IMR-90 (cell line): ENCODE data around the gene STX7. TPM values are rescaled to one million over a fixed set of nuclear protein-coding genes. Genes with fewer than 3 reads are reported as not detected.

ENCODE experiments used
- ATAC-seq: fragments of 200-7000 bp; cut with Tn5 transposase; 2 replicates; pipeline ENCODE4 v1.9.1; 2020; ENCODE audit warnings: low read depth, mild to moderate bottlenecking, moderate library complexity
- BruUV-seq: library from RNA; stranded (reverse); fragments of 400-500 nt; replicated peaks from 2 replicates; lab custom pipeline; 2021; lab: Mats Ljungman, UMichigan
- CTCF ChIA-PET: fragments of 300-600 bp; formaldehyde crosslinking; extraction: SDS; loops from one replicate; lab custom pipeline; 2021; ENCODE audit warnings: antibody characterized with exemption; lab: Yijun Ruan, JAX
- POLR2A ChIA-PET: fragments of 300-600 bp; sonication (Branson Sonifier 250); formaldehyde crosslinking; loops from one replicate; lab custom pipeline; 2022; ENCODE audit warnings: antibody characterized with exemption; ENCODE audit not compliant: unreplicated experiment; lab: Charles Lee
- DNase-seq: peaks from one replicate; pipeline ENCODE4 v3.0.0; 2013
- H2AFZ ChIP-seq: replicated peaks from 2 replicates; pipeline ENCODE3; 2013; ENCODE audit warnings: low read length, mild to moderate bottlenecking; ENCODE audit not compliant: poor library complexity
- H2AK5ac ChIP-seq: 2 replicates; pipeline ENCODE4 v1.6.1; 2013; ENCODE audit warnings: low read depth, low read length, inconsistent platforms
- H2AK9ac ChIP-seq: replicated peaks from 2 replicates; pipeline ENCODE3; 2013; ENCODE audit warnings: mild to moderate bottlenecking, low read depth, low read length, moderate library complexity; ENCODE audit not compliant: poor library complexity
- H2BK120ac ChIP-seq: 2 replicates; pipeline ENCODE4 v1.6.1; 2013; ENCODE audit warnings: low read depth, low read length, inconsistent platforms
- H2BK15ac ChIP-seq: 3 replicates; pipeline ENCODE4 v1.6.1; 2013; ENCODE audit warnings: low read depth, low read length, inconsistent platforms
- H2BK20ac ChIP-seq: 2 replicates; pipeline ENCODE4 v1.6.1; 2013; ENCODE audit warnings: low read depth, mild to moderate bottlenecking, inconsistent platforms, low read length, moderate library complexity
- H2BK5ac ChIP-seq: 2 replicates; pipeline ENCODE4 v1.6.1; 2013; ENCODE audit warnings: mild to moderate bottlenecking, low read depth, low read length, inconsistent platforms; ENCODE audit not compliant: poor library complexity, severe bottlenecking
- H3K14ac ChIP-seq: replicated peaks from 2 replicates; pipeline ENCODE4 v1.6.1; 2013; ENCODE audit warnings: low read depth, low read length, inconsistent platforms
- H3K18ac ChIP-seq: 2 replicates; pipeline ENCODE4 v1.6.1; 2013; ENCODE audit warnings: low read depth, low read length, control low read depth
- H3K23ac ChIP-seq: 2 replicates; pipeline ENCODE4 v1.6.1; 2013; ENCODE audit warnings: low read depth, low read length, inconsistent platforms
- H3K27ac ChIP-seq: 2 replicates; pipeline ENCODE4 v1.5.1; 2013; ENCODE audit warnings: mild to moderate bottlenecking, control low read depth, low read length; ENCODE audit not compliant: insufficient read depth
- H3K27me3 ChIP-seq: 2 replicates; pipeline ENCODE4 v1.6.1; 2013; ENCODE audit warnings: low read length; ENCODE audit not compliant: control insufficient read depth, insufficient read depth
- H3K36me3 ChIP-seq: 2 replicates; pipeline ENCODE4 v1.6.1; 2013; ENCODE audit warnings: low read length, mixed read lengths; ENCODE audit not compliant: control insufficient read depth, insufficient read depth
- H3K4ac ChIP-seq: 2 replicates; pipeline ENCODE4 v1.6.1; 2013; ENCODE audit warnings: low read depth, low read length, inconsistent platforms
- H3K4me1 ChIP-seq: 2 replicates; pipeline ENCODE4 v1.6.1; 2013; ENCODE audit warnings: low read length, mixed read lengths; ENCODE audit not compliant: control insufficient read depth, insufficient read depth
- H3K4me2 ChIP-seq: 2 replicates; pipeline ENCODE4 v1.6.1; 2013; ENCODE audit warnings: low read depth, mild to moderate bottlenecking, control low read depth, low read length, moderate library complexity
- H3K4me3 ChIP-seq: 2 replicates; pipeline ENCODE4 v1.5.1; 2013; ENCODE audit warnings: low read depth, mild to moderate bottlenecking, control low read depth, low read length, moderate library complexity; ENCODE audit not compliant: insufficient read depth
- H3K56ac ChIP-seq: 2 replicates; pipeline ENCODE4 v1.6.1; 2013; ENCODE audit warnings: low read length, inconsistent platforms; ENCODE audit not compliant: insufficient read depth; ENCODE audit errors: extremely low read depth
- H3K79me1 ChIP-seq, 2 experiments: 2 replicates each; pipeline ENCODE4 v1.6.1; 2013; ENCODE audit warnings: low read length in 2 of 2, inconsistent platforms in 1 of 2, low read depth in 1 of 2
- H3K9ac ChIP-seq: 2 replicates; pipeline ENCODE4 v1.6.1; 2013; ENCODE audit warnings: low read depth, low read length, control low read depth
- H3K9me1 ChIP-seq: 2 replicates; pipeline ENCODE4 v1.6.1; 2013; ENCODE audit warnings: low read length, inconsistent platforms; ENCODE audit not compliant: insufficient read depth
- H3K9me3 ChIP-seq: 2 replicates; pipeline ENCODE4 v1.6.1; 2013; ENCODE audit warnings: low read length; ENCODE audit not compliant: control insufficient read depth, insufficient read depth
- H4K20me1 ChIP-seq: 2 replicates; pipeline ENCODE4 v1.6.1; 2013; ENCODE audit warnings: low read length, inconsistent platforms; ENCODE audit not compliant: insufficient read depth
- H4K5ac ChIP-seq: 2 replicates; pipeline ENCODE4 v1.6.1; 2013; ENCODE audit warnings: mild to moderate bottlenecking, low read depth, low read length, control low read depth
- H4K8ac ChIP-seq, 2 experiments: 2 replicates each; pipeline ENCODE4 v1.6.1; 2013; ENCODE audit warnings: low read depth in 2 of 2, low read length in 2 of 2, control low read depth in 1 of 2, inconsistent platforms in 1 of 2
- H4K91ac ChIP-seq: 2 replicates; pipeline ENCODE4 v1.6.1; 2013; ENCODE audit warnings: low read depth, low read length, inconsistent platforms; ENCODE audit not compliant: insufficient read depth
- CTCF ChIP-seq: conservative IDR thresholded peaks from 2 replicates; pipeline ENCODE4 v1.5.1; 2012; ENCODE audit warnings: mild to moderate bottlenecking, low read depth, low read length, improper control_type of control experiment
- MXI1 ChIP-seq: IDR thresholded peaks from 2 replicates; pipeline ENCODE4 v1.6.1; 2012; ENCODE audit warnings: low read depth, mild to moderate bottlenecking, low read length, moderate library complexity, borderline replicate concordance
- NFE2L2 ChIP-seq: fragments of 150-350 bp; IDR thresholded peaks from 2 replicates; pipeline ENCODE4 v1.6.1; 2016; ENCODE audit warnings: low read depth, mild to moderate bottlenecking, low read length
- RAD21 ChIP-seq: IDR thresholded peaks from 2 replicates; pipeline ENCODE4 v1.6.1; 2012; ENCODE audit warnings: low read length, improper control_type of control experiment
- SMC3 ChIP-seq: fragments of 150-350 bp; IDR thresholded peaks from 2 replicates; pipeline ENCODE4 v1.6.1; 2016; ENCODE audit warnings: low read depth, mild to moderate bottlenecking, antibody characterized with exemption, low read length, moderate library complexity
- WGBS, 2 experiments: methylation state at CpG; one replicate each; pipeline versions ENCODE4 v1.1.5 to v1.1.7; 2013; ENCODE audit warnings: missing lambda C conversion rate in 2 of 2; ENCODE audit not compliant: insufficient read length in 1 of 2; ENCODE audit errors: extremely low coverage in 2 of 2; 5-methylcytosine and 5-hydroxymethylcytosine counted together
- dilution Hi-C: fragments of 300-500 bp; cut with HindIII; formaldehyde crosslinking; loops from one replicate; pipeline ENCODE4 v1.14.3; 2018; ENCODE audit warnings: low sequenced_read_pairs; ENCODE audit not compliant: unreplicated experiment
- in situ Hi-C: fragments of 300-500 bp; cut with MboI; formaldehyde crosslinking; loops from 3 replicates; pipeline ENCODE4 v1.14.3; 2019; ENCODE audit warnings: low sequenced_read_pairs, inconsistent platforms, mixed read lengths
- intact Hi-C: fragments of 100-400 bp; cut with micrococcal nuclease; formaldehyde crosslinking; loops from 2 replicates; pipeline ENCODE4 v1.10.0; 2022
- polyA plus RNA-seq, 3 experiments: library from polyadenylated mRNA; depleted of rRNA; stranded (reverse); fragments of >200 nt; gene quantifications; 2 replicates each; pipeline ENCODE4 v1.2.3, GENCODE V29; 2012; ENCODE audit warnings: low replicate concordance in 1 of 3
- total RNA-seq: library from RNA; depleted of rRNA; stranded (reverse); fragments of >200 nt; gene quantifications from 2 replicates; pipeline ENCODE4 v1.2.3, GENCODE V29; 2012
- TF ChIP-seq, protein P1 (sequence below): fragments of 150-350 bp; IDR thresholded peaks from 2 replicates; pipeline ENCODE4 v1.6.1; 2017; ENCODE audit warnings: mild to moderate bottlenecking, antibody characterized with exemption, low read length, low read depth

The STX7 gene
- total and polyA plus RNA-seq, 2 of the 4 experiments (the other 2 are of a cell fraction): 16.5 to 35.1 TPM

- H3K9me1 ChIP-seq: peaks cover 17% of the 10 kb centered on the region
- H3K4me2 ChIP-seq: no peak overlapping the region
- intact Hi-C loops: no loop called here
- no peak overlapping the region for H3K27ac ChIP-seq
- H4K8ac ChIP-seq: no peak overlapping the region
- H2BK120ac ChIP-seq: no peak overlapping the region
- H2BK20ac ChIP-seq: no peak overlapping the region
- BruUV-seq: no TSS peak
- ATAC-seq (peak; percentile 21), DNase-seq (no peak)
- H3K4me1 ChIP-seq: no peaks in the 10 kb centered on the region
- peaks cover 33 to 49% of the 10 kb centered on the region in 2 experiments for H3K79me1 ChIP-seq
- in situ Hi-C loops: loop anchor here (25.0 kb wide), 1 partner anchor 803 kb away; no protein-coding TSS in a partner anchor
- no peaks in the 10 kb centered on the region for H3K9me3 ChIP-seq
- no peak overlapping the region for H3K56ac ChIP-seq
- H3K36me3 ChIP-seq: peaks cover 8% of the 10 kb centered on the region; the same call in 1 of the 2 replicates
- H4K91ac ChIP-seq: no peak overlapping the region
- no peak overlapping the region for H3K23ac ChIP-seq
- no peak overlapping the region for H2AFZ ChIP-seq
- ChIA-PET POLR2A (no interaction called here), CTCF (no interaction called here)
- dilution Hi-C loops: loop anchor here (25.0 kb wide), 1 partner anchor 203 kb away; no protein-coding TSS in a partner anchor
- no peak overlapping the region for H2BK5ac ChIP-seq
- no peak overlapping the region for H2AK9ac ChIP-seq
- no peak overlapping the region for H4K5ac ChIP-seq
- 70% methylated on average over 2 of the region's 10 CpGs; no CpG with 5 or more reads in 1 of the 2 experiments for WGBS, 2 experiments
- peaks cover 21% of the 10 kb centered on the region for H4K20me1 ChIP-seq
- no peak overlapping the region for H2BK15ac ChIP-seq
- no peaks in the 10 kb centered on the region for H3K27me3 ChIP-seq
- no peak overlapping the region for H3K18ac ChIP-seq
- no peak overlapping the region for H3K14ac ChIP-seq
- H3K4me3 ChIP-seq: no peak overlapping the region
- no peak overlapping the region for H3K9ac ChIP-seq
- TF ChIP-seq SMC3: no peak
- TF ChIP-seq CTCF: no peak
- TF ChIP-seq RAD21: no peak
- TF ChIP-seq NFE2L2: no peak
- no peak for TF ChIP-seq MXI1
- TF ChIP-seq, protein P1, sequence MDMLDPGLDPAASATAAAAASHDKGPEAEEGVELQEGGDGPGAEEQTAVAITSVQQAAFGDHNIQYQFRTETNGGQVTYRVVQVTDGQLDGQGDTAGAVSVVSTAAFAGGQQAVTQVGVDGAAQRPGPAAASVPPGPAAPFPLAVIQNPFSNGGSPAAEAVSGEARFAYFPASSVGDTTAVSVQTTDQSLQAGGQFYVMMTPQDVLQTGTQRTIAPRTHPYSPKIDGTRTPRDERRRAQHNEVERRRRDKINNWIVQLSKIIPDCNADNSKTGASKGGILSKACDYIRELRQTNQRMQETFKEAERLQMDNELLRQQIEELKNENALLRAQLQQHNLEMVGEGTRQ: no peak
- H3K4ac ChIP-seq: no peak overlapping the region
- no peak overlapping the region for H2AK5ac ChIP-seq
Measured at GRCh38 chr6:132490478-132491204, 22.3 kb downstream of the STX7 start.
